NCI-H460 (cell line): ENCODE data around the gene CLPX. TPM values are rescaled to one million over a fixed set of nuclear protein-coding genes. Genes with fewer than 3 reads are reported as not detected.
"Not testable (repeated sequence)": the region's sequence is repeated elsewhere in the genome, so short reads cannot be mapped to it uniquely, and the experiment has no call there.

ENCODE experiments used
- DNase-seq: peaks from one replicate; pipeline ENCODE4 v3.0.0-alpha.2; 2016; ENCODE audit warnings: low read depth; ENCODE audit errors: extremely low read depth
- total RNA-seq: library from RNA; depleted of rRNA; stranded (reverse); fragments of >200 nt; shearing (Covaris generic); gene quantifications from 2 replicates; pipeline ENCODE4 v1.2.3, GENCODE V29; 2014

CLPX gene
- total RNA-seq, 1 experiment from 2014 or later, result 55.4 TPM

DNA sequence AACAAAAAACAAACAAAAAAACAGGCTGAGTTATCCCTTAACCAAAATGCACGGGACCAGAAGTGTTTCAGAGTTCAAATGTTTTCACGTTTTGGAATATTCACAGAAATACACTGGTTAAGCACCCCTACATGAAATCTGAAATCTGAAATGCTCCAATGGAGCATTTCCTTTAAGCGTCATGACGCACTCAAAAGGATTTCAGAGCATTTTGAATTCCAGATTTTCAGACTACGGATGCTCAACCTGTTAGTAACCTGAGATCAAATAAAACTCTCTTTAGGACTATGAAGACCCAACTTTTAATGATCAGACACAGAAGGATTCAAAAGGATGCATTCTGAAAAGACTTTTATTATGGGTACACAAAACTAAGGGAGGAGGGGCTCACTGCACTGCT, 9.6 kb downstream of the CLPX start:
- no peak for DNase-seq

DNA sequence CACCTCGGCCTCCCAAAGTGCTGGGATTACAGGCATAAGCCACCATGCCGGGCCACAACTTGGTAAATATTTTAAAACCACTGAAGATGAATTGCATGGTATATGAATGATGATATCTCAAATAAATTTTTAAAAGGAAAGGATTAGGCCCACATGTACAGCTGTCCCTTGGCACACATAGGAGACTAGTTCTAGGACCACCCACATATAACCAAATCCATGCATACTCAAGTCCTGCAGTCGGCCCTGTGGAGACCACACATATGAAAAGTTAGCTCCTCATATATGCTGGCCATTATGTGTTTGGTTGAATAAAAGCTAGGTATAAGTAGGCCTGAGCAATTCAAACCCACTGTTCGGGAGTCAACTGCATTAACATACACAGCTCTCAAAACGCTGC, 10.6 kb downstream of the CLPX start:
- DNase-seq, result no peak

DNA sequence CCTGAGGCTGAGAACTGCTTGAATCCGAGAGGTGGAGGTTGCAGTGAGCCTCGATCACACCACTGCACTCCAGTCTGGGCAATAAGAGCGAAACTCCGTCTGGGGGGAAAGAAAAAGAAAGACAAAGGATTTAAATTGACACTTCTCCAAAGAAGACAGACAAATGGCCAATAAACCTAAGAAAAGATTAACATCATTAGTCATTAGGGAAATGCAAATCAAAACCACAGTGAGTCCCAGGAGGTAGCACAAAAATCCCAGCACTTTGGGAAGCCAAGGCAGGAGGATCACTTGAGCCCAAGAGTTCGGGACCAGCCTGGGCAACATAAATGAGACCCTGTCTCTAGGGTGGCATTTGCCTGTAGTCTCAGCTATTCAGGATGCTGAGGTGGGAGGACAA, 12.6 kb downstream of the CLPX start:
- DNase-seq, result no peak

DNA sequence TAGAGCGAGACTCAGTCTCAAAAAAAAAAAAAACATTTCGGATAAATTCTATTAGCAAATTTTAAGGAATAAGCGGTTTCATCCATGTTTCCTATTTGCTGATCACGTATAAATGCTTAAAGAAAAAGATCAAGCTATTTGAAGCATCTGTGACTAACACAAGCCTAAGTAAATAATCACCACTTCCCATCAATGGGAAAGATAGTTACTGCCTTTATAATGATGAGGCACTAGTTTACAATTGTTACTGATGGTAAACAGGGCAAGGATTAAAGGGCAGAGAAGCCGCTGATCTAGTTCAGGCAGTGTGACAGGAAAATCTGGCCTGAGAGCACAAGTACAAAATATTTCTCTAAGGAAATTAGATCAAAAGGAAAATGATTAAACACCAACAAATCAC, 13.7 kb downstream of the CLPX start:
- DNase-seq, result no peak

DNA sequence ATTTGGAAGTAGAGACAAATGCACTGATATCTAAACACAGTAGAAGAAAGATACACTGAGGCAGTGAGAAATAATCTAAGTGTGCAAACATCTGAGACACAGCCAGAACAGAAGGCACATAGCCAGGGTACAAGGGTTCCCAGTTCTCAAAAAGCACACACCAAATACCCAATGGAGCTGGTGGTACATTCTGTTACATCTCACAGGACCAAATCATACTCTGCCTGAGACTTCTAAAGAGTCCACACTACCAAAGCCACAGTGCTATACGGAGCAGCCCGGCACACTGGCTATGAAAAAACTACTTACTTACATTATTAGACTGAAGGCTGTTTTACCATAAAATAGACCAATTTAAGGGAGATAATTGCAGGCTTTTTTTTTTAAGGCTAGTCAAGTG, 19.3 kb downstream of the CLPX start:
- no peak for DNase-seq

DNA sequence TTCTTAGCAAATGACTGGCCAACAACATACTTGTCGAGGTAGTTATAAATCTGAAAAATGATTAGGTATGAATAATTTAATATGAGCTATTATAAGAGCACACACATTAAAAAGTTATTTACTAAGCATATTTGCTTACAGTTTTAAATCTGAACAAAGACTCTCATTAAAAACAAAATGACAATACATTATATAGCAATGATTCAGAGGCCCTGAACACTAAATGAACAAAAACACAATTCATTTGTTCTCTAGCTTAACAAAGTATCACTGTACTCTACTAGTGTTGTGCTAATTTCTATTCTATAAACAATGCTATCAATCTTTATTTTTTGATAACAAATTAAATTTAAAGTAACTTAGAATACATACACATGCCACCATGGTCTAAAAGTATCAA, 21.0 kb downstream of the CLPX start:
- no peak for DNase-seq

DNA sequence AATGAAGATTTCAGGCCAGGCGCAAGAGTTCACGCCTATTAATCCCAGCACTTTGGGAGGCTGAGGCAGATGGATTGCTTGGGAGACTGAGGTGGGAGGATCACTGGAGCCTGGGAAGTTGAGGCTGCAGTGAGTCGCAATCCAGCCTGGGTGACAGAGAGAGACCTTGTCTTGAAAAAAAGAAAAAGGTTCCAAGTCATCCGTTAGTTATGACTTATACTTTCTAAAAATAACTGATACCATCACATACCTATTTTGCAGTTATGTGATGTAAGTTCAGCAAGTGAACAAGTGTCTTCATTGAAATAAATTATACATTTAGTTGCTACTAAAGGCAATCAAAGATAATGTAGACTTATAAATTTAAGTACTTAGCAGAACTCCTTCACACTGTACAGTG, 22.1 kb downstream of the CLPX start:
- DNase-seq, result no peak

DNA sequence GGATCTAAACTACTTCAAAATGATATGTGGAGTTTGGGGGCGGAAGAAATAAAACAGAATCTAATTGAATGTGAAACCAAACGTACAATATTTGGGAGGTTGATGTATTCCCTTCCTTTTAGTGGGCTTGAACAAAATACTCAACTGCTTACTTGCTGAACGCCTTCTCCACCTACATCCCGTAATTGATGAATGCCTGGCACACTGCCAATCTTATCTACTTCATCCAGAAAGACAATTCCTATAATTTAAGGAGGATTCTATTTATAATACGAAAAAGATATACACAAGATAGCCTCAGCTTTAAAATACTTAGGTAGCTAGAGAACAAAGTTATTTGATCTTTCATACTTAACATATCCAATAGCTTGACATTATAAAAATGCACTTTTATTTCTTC, 28.4 kb downstream of the CLPX start:
- DNase-seq, result no peak

DNA sequence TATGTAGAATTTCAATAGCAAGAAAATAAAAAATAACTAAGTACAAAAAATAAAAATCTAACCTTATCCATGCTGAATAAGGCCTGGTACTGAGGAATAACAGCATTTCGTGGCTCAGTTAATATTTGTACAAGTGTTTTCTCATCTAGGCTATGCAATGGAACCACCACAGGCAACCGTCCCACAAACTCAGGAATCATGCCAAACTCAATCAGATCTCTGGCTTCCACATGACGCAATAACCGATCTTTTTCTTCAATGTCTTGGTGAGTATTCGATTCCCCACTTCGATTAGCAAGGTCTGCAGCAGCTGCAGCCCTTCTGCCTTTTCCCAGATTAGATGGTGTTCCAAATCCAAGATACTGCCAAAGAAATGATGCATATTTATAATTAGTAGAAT, 30.4 kb downstream of the CLPX start:
- no peak for DNase-seq

DNA sequence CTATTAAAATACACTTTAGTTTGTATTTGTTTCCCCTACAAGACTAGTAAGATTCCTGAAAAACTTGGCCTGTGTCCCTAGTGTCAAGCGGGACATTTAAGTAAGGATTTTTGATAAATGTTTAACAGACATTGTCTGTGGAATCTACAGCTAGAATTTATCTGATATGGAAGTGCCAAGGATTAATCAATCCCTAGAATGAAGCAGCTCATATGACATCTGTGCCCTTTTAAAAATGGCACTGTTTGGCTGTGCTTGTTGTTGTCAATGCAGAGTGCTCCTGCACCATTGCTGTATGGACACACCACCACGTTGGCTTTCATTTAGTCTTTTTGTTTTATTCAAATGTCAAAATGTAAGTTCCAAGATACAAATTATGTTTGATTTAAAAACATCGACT, 37.2 kb downstream of the CLPX start:
- no peak for DNase-seq

DNA sequence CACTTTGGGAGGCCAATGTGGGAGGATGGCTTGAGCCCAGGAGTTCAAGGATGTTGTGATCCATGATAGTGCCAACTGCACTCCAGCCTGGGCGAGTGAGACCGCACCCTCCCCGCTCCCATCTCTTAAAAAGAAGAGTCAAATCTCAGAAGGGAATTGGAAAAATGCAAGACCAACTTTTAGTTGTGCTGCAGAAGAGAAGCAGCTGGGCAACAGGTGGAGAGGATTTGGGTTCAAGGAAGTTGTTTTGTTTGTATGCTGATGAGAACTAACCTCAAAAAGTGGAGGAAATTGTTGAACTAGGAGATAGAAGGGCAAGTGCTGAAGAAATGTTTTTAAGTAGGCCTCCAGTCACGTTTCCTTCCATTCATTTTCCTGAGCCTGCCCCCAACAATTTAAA, 38.7 kb downstream of the CLPX start:
- DNase-seq, result no peak

DNA sequence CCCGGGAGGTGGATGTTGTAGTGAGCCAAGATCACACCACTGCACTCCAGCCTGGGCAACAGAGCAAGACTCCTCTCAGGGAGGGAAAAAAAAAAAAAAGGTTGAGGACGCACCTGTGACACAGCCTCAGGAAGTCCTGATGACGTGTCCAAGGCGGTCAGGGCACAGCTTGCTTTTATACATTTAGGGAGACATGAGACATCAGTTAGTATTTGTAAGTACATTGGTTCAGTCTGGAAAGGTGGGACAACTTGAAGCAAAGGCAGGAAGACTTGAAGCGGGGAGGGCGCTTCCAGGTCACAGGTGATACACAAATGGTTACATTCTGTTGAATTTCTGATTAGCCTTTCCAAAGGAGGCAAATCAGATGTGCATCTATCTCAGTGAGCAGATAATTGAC, 46.5 kb downstream of the CLPX start:
- DNase-seq, result not testable (repeated sequence)

DNA sequence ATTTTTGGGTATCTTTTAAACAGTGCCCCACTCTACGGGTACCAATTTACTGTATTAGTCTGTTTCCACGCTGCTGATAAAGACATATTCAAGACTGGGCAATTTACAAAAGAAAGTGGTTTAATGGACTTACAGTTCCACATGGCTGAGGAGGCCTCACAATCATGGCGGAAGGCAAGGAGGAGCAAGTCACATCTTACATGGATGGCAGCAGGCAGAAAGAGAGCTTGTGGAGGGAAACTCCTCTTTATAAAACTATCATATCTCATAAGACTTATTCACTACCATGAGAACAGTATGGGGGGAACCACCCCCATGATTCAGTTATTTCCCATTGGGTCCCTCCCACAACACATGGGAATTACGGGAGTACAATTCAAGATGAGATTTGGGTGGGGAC, 47.2 kb downstream of the CLPX start:
- not testable (repeated sequence) for DNase-seq

DNA sequence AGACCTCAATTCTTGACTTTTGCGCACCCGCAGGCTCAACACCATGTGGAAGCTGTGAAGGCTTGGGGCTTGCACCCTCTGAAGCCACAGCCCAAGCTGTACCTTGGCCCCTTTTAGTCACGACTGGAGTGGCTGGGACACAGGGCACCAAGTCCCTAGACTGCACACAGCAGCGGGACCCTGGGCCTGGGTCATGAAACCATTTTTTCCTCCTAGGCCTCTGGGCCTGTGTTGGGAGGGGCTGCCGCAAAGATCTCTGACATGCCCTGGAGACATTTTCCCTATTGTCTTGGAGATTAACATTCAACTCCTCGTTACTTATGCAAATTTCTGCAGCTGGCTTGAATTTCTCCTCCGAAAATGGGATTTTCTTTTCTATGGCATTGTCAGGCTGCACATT, 48.1 kb downstream of the CLPX start:
- DNase-seq, result not testable (repeated sequence)

DNA sequence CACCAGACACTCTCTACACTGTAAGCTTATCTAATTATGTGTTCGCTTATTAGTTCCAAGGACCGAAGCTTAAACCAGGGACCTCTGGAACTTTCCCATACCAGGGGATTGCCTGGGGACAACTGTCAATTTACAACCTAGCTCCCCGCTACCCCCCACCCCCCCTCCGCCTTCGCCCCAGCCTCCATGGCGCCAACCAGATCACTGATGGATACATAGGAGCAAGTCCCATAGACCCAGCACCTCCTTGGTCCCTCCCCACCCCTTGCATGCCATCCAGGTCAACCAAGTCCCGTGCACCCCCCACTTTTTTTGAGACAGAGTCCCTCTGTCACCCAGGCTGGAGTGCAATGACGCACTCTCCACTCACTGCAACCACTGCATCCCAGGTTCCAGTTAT, 50.6 kb downstream of the CLPX start:
- no peak for DNase-seq

DNA sequence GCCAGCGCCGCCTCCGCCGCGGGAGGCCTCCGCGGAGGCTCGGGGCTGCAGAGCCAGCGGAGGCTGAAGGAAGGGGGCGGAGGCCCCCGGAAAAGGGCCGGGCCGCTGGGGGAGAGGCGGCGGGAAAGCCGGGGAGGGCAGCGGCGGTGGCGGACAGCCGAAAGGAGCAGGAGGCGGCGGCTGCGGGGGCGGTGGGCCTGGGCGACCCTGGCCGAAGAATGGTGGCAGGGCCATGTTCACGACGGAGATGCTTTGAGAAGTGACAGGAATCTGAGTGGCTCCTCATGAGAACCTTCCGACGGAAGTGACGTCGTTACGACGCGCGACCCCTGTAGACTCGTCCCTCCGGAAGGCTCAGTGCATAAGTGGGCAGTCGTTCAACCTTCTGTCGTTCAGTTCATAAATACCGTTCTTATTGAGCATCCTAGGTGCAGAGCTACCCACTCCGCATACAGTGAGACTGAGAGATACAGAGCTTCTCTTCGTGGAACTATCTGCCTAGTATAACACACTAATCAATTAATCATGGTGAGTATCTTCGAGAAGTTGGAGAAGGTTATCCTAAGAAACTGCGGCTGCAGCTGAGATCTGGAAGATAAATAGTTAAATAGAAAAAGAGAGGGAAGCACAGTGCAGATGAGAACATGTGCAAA, 51.5 kb downstream of the CLPX start, which contains the start of gene PDCD7:
PDCD7 (minus strand) TSS at position 261 of the 653 bp plus-strand sequence; CDS start at position 234, 27 bp downstream.
- DNase-seq, result peak; percentile 82

DNA sequence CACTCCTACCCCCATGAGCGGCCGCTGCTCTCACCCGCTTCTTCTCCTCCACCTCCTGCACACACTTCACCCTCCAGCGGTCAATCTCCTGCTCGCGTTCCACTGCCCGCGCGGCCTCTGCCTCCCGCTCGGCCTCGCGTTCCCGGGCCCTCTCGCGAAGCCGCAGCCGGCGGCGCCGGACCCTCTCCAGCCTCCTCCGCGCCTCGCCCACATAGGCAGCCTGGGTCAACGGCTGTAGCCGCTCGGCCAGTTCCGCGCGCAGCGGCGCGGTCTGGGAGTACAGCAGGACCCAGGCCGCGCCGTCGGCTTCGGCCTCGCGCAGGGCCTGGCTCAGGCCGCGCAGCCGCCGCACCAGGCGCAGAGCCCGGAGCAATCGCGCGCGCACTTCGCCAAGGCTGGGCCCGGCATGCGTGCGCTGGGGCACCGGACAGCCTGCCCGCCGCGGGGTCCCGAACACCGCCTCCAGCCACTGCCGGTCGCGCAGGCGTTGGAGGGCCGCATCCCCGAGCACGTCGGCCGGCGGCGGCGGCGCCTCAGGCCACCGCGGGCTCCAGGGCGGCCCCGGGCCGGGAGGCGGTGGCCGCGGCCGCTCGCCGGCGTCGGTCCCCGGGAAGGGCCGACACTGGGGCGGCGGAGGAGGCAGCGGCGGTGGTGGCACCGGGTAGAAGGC, 52.1 kb downstream of the CLPX start:
- DNase-seq, result no peak

DNA sequence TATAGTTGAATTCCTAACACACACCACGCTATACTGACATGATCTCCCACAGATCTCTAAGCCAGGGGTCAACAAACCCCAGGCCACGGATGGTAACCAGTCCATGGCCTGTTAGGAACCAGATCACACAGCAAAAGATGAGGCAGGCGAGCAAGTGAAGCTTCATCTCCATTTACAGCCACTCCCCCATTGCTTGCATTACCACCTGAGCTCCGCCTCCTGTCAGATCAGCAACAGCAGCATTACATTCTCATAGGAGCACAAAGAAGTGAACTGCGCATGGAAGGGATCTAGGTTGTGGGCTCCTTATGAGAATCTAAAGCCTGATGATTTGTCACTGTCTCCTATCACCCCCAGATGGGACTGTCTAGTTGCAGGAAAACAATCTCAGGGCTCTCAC, 54.2 kb downstream of the CLPX start:
- no peak for DNase-seq

DNA sequence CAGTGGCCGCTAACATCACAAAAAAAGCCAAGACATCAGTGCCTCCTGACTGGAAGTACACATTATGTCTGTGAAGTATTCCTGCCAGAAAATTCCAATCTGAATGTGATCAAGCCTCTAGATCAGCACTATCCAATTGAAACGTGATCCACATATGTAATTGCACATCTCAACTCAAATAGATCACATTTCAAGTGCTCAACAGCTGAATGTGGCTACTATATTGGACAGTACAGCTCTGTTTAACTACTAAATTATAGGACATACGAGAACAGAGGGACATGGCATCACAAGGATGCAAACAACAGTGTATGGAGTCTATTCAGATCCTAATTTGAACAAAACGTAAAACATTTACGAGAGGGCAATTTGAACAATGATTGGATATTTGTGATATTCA, 69.6 kb downstream of the CLPX start:
- DNase-seq, result no peak

DNA sequence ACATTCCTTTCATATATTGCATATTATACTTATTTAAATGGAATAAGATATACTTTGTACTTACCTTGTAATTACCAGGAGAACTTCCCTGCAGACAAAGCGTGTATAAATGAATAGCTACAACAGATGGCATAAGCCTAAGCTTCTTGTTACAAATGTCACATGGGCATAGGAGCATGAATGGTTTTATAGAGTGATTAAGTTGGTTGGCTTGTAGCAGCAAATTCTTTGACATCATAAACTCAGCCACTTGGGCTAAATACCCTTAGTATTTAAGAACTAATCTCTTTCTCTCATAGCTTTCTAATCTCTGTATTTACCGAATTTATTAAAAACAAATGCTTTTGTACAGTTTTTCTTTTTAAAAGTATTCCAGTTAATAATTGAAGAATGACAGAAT, 70.1 kb downstream of the CLPX start, which contains the start of gene UBAP1L:
UBAP1L (minus strand) TSS at position 115 of the 400 bp plus-strand sequence. CDS start 8,985 bp downstream, outside the sequence.
- no peak for DNase-seq

DNA sequence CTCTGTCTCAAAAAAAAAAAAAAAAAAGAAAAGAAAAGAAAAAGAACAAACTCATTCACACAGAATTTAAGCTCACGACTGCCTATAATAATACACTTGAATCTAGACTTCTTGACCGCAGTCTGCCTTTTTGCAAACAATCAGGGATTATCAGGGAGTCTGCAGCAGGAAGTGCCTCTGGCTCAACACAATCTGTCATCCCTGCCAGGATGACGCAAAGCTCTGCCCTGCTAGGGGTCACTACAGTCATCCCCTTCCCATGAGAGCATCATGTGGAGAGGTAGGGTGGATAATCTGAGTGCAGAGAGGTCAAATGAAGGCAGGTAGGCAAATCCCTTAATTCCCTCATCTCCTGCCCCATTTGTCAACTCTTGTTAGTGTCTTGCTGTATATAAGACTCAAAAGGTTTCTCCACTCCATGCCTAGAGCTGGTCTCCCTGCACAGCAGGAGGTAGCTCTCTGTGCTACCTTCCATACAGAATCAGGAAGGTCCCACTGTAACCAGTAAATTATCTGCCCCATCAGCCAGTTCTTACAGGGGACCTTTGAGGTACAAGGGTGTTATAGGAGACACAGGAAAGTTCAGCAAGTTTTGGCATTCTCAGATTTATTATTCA, 74.4 kb downstream of the CLPX start:
- no peak for DNase-seq

DNA sequence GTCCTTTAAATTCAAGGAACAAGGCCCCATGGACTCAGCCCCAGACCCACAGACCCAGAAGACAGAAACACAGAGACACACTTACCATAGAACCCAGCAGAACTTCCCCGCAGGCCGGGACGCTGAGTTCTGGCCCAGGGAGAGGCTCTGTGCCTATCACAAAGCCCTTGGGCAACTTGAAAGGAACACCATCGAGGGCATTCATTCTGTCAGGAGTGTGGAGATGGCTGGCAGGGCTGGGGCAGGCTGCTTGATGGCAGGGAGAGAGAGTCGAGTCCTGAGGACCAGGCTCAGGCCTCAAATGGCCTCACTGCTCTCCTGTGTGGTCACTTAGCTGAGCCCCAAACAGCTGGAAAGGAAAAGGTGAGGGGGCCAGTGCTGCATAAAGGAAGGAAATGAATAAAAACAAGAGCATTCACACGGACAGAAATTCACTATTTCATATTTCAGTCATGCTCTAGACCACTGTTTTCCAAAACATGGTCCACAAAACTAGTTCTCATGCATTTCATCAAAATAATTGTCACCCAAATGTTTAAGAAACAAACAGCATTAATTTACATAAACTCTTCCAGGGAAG, 79.0 kb downstream of the CLPX start:
- DNase-seq, result no peak
